Measurements from ENCODE around the gene OTOS.

GRCh38 chr2:240127191-240127750 is 13.2 kb downstream of the OTOS start:
- TF ChIP-seq ZNF644 (tag; IDR thresholded peaks at IDR 0.05; ENCODE audit: low read depth) (no peak), EP300 (IDR thresholded peaks at IDR 0.05; ENCODE audit: low read length) (no peak), E2F8 (IDR thresholded peaks at IDR 0.05; ENCODE audit: low read depth, partially characterized antibody) (no peak), SP2 (IDR thresholded peaks at IDR 0.05; ENCODE audit: extremely low read depth, low read depth, low read length, poor library complexity, severe bottlenecking) (no peak), BRCA1 (IDR thresholded peaks at IDR 0.05) (no peak), BRCA1 (CRISPR knock-in tag; IDR thresholded peaks at IDR 0.05) (no peak), ZNF143 (CRISPR knock-in tag; IDR thresholded peaks at IDR 0.05) (no peak), IFI16 (CRISPR knock-in tag; IDR thresholded peaks at IDR 0.05) (no peak), IRF9 (tag; IDR thresholded peaks at IDR 0.05) (no peak), LARP7 (IDR thresholded peaks at IDR 0.05) (no peak), FOXP1 (CRISPR knock-in tag; IDR thresholded peaks at IDR 0.05) (no peak), ZNF512 (tag; IDR thresholded peaks at IDR 0.05) (no peak)
- TF ChIP-seq, protein P1, sequence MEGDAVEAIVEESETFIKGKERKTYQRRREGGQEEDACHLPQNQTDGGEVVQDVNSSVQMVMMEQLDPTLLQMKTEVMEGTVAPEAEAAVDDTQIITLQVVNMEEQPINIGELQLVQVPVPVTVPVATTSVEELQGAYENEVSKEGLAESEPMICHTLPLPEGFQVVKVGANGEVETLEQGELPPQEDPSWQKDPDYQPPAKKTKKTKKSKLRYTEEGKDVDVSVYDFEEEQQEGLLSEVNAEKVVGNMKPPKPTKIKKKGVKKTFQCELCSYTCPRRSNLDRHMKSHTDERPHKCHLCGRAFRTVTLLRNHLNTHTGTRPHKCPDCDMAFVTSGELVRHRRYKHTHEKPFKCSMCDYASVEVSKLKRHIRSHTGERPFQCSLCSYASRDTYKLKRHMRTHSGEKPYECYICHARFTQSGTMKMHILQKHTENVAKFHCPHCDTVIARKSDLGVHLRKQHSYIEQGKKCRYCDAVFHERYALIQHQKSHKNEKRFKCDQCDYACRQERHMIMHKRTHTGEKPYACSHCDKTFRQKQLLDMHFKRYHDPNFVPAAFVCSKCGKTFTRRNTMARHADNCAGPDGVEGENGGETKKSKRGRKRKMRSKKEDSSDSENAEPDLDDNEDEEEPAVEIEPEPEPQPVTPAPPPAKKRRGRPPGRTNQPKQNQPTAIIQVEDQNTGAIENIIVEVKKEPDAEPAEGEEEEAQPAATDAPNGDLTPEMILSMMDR (IDR thresholded peaks at IDR 0.05 in 2 of 3, conservative IDR thresholded peaks at IDR 0.05 in 1 of 3; ENCODE audit: insufficient read depth in 2 of 3, low read depth in 1 of 3, low read length in 3 of 3): no peak
